ENCODE measurements around the gene GDPGP1. TPM values are rescaled to one million over a fixed set of nuclear protein-coding genes. Genes with fewer than 3 reads are reported as not detected.
"Not testable (repeated sequence)": the region's sequence is repeated elsewhere in the genome, so short reads cannot be mapped to it uniquely, and the experiment has no call there.

The GDPGP1 gene
- total and polyA plus RNA-seq, 4 donors: 2.5 to 8.6 (median 5.1) TPM

- peaks cover 19 to 70% (median 49%) of the 10 kb centered on the region in 4 donors for H3K4me1 ChIP-seq (ENCODE audit: control insufficient read depth in 4 of 4, insufficient read depth in 4 of 4, low read length in 3 of 4)
- WGBS: 95% methylated on average over 7 of the region's 7 CpGs
- not testable (repeated sequence) for H3K27me3 ChIP-seq (ENCODE audit: control insufficient read depth in 4 of 4, insufficient read depth in 4 of 4, low read length in 3 of 4); H3K36me3 ChIP-seq (ENCODE audit: control insufficient read depth in 4 of 4, insufficient read depth in 3 of 4, low read depth in 1 of 4, low read length in 3 of 4); H3K27ac ChIP-seq (ENCODE audit: low read depth in 1 of 2, low read length in 2 of 2); H3K4me3 ChIP-seq (ENCODE audit: low read depth in 1 of 3, low read length in 3 of 3); H3K9me3 ChIP-seq (ENCODE audit: control insufficient read depth in 4 of 4, low read length in 3 of 4); H3K9ac ChIP-seq (ENCODE audit: low read depth in 1 of 2, low read length in 2 of 2); DNase-seq (ENCODE audit: low spot score)
These were observed 45.9 kb upstream of the GDPGP1 start for GRCh38 chr15:90188065-90188464.

GRCh38 chr15:90188914-90189748, 44.9 kb upstream of the GDPGP1 start:
- H3K9me3 ChIP-seq (ENCODE audit: control insufficient read depth in 4 of 4, low read length in 3 of 4): no peaks in the 10 kb centered on the region
- H3K4me1 ChIP-seq (ENCODE audit: control insufficient read depth in 4 of 4, insufficient read depth in 4 of 4, low read length in 3 of 4): peaks cover 22 to 68% (median 53%) of the 10 kb centered on the region in 4 donors
- no peak overlapping the region for H3K9ac ChIP-seq (ENCODE audit: low read depth in 1 of 2, low read length in 2 of 2)
- DNase-seq (ENCODE audit: low spot score): no peak
- H3K36me3 ChIP-seq (ENCODE audit: control insufficient read depth in 4 of 4, insufficient read depth in 3 of 4, low read depth in 1 of 4, low read length in 3 of 4): no peaks in the 10 kb centered on the region
- no peaks in the 10 kb centered on the region for H3K27me3 ChIP-seq (ENCODE audit: control insufficient read depth in 4 of 4, insufficient read depth in 4 of 4, low read length in 3 of 4)
- 85% methylated on average over 8 of the region's 8 CpGs for WGBS
- no peak overlapping the region for H3K4me3 ChIP-seq (ENCODE audit: low read depth in 1 of 3, low read length in 3 of 3)
- peak overlapping the region; percentile 73 to 82 for H3K27ac ChIP-seq (ENCODE audit: low read depth in 1 of 2, low read length in 2 of 2)
- TF ChIP-seq HNF4A (conservative IDR thresholded peaks at IDR 0.05): no peak
- peak in 1 of 2 donors; percentile 28 for TF ChIP-seq EGR1 (IDR thresholded peaks at IDR 0.05; ENCODE audit: low read depth in 2 of 2)
- TF ChIP-seq MAX (IDR thresholded peaks at IDR 0.05): peak; percentile 67
- no peak for TF ChIP-seq FOXA2 (IDR thresholded peaks at IDR 0.05)

GRCh38 chr15:90189781-90190467, 44.1 kb upstream of the GDPGP1 start:
- H3K36me3 ChIP-seq (ENCODE audit: control insufficient read depth in 4 of 4, insufficient read depth in 3 of 4, low read depth in 1 of 4, low read length in 3 of 4): no peaks in the 10 kb centered on the region
- H3K27ac ChIP-seq (ENCODE audit: low read depth in 1 of 2, low read length in 2 of 2): peak overlapping the region; percentile 73 to 82
- peaks cover 22 to 68% (median 52%) of the 10 kb centered on the region in 4 donors for H3K4me1 ChIP-seq (ENCODE audit: control insufficient read depth in 4 of 4, insufficient read depth in 4 of 4, low read length in 3 of 4)
- H3K9me3 ChIP-seq (ENCODE audit: control insufficient read depth in 4 of 4, low read length in 3 of 4): no peaks in the 10 kb centered on the region
- no peak overlapping the region for H3K4me3 ChIP-seq (ENCODE audit: low read depth in 1 of 3, low read length in 3 of 3)
- no peaks in the 10 kb centered on the region for H3K27me3 ChIP-seq (ENCODE audit: control insufficient read depth in 4 of 4, insufficient read depth in 4 of 4, low read length in 3 of 4)
- TF ChIP-seq FOXA2 (IDR thresholded peaks at IDR 0.05) (no peak), RXRA (IDR thresholded peaks at IDR 0.05) (no peak), TAF1 (conservative IDR thresholded peaks at IDR 0.05) (no peak), HNF4A (conservative IDR thresholded peaks at IDR 0.05) (no peak)
- WGBS: 88% methylated on average over 10 of the region's 10 CpGs
- peak; percentile 69 for DNase-seq (ENCODE audit: low spot score)
- no peak overlapping the region for H3K9ac ChIP-seq (ENCODE audit: low read depth in 1 of 2, low read length in 2 of 2)

GRCh38 chr15:90190606-90191343, 43.2 kb upstream of the GDPGP1 start:
- Histone ChIP-seq H3K9me3 (ENCODE audit: control insufficient read depth in 4 of 4, low read length in 3 of 4) (no peaks in the 10 kb centered on the region), H3K9ac (ENCODE audit: low read depth in 1 of 2, low read length in 2 of 2) (no peak overlapping the region), H3K4me1 (ENCODE audit: control insufficient read depth in 4 of 4, insufficient read depth in 4 of 4, low read length in 3 of 4) (peaks cover 22 to 67% (median 49%) of the 10 kb centered on the region in 4 donors), H3K27ac (ENCODE audit: low read depth in 1 of 2, low read length in 2 of 2) (peak overlapping the region; percentile 73 to 82), H3K27me3 (ENCODE audit: control insufficient read depth in 4 of 4, insufficient read depth in 4 of 4, low read length in 3 of 4) (no peaks in the 10 kb centered on the region), H3K4me3 (ENCODE audit: low read depth in 1 of 3, low read length in 3 of 3) (no peak overlapping the region), H3K36me3 (ENCODE audit: control insufficient read depth in 4 of 4, insufficient read depth in 3 of 4, low read depth in 1 of 4, low read length in 3 of 4) (peaks cover 0 to 1% (median 0%) of the 10 kb centered on the region in 4 donors)
- TF ChIP-seq SP1 (IDR thresholded peaks at IDR 0.05) (no peak), ZBTB33 (IDR thresholded peaks at IDR 0.05) (no peak), ATF3 (IDR thresholded peaks at IDR 0.05) (no peak), HNF4A (conservative IDR thresholded peaks at IDR 0.05) (no peak)
- 88% methylated on average over 10 of the region's 10 CpGs for WGBS
- DNase-seq (ENCODE audit: low spot score): peak; percentile 81
